Right lobe of liver (tissue), 4 donors: Measurements from ENCODE around the gene CD69.

Source experiments
- POLR2A ChIP-seq: fragments of 450-650 bp; IDR thresholded peaks from one replicate; pipeline ENCODE4 v1.6.1; 2017; ENCODE audit warnings: antibody characterized with exemption, mild to moderate bottlenecking
- TF ChIP-seq, protein P1 (sequence below), 4 donors: fragments of 200-600 bp in 3 of 4; fragments of 450-650 bp in 1 of 4; IDR thresholded peaks; one replicate each; pipeline versions ENCODE4 v1.5.1 to v1.8.0; 2016 to 2022; ENCODE audit warnings: antibody characterized with exemption in 4 of 4, mild to moderate bottlenecking in 2 of 4
- donor health status: DM: no; HTN: no; CAD: no.
- donor health status: DM: no; HTN: no; CAD: no.
- donor health status: DM: no; HTN: yes; CAD: no.

DNA sequence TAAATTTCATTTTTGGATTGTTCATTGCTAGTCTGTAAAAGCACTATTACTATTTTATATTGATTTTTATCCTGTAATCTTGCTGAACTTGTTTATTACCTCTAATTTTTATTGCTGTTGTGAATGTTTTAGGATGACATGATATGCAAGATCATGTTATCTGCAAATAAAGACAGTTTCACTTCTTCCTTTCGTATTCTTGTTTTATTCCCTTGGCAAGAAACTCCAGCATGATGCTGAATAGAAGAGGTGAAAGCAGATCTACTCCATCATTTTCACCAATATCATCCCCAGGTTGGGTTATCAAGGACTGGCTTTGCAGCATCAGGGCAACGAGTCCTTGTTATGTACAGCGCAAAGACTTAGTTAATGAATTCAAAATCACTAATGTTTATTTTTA, 25.1 kb downstream of the CD69 start:
- TF ChIP-seq, protein P1, sequence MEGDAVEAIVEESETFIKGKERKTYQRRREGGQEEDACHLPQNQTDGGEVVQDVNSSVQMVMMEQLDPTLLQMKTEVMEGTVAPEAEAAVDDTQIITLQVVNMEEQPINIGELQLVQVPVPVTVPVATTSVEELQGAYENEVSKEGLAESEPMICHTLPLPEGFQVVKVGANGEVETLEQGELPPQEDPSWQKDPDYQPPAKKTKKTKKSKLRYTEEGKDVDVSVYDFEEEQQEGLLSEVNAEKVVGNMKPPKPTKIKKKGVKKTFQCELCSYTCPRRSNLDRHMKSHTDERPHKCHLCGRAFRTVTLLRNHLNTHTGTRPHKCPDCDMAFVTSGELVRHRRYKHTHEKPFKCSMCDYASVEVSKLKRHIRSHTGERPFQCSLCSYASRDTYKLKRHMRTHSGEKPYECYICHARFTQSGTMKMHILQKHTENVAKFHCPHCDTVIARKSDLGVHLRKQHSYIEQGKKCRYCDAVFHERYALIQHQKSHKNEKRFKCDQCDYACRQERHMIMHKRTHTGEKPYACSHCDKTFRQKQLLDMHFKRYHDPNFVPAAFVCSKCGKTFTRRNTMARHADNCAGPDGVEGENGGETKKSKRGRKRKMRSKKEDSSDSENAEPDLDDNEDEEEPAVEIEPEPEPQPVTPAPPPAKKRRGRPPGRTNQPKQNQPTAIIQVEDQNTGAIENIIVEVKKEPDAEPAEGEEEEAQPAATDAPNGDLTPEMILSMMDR (IDR thresholded peaks at IDR 0.05), result no peak
- TF ChIP-seq POLR2A, result no peak
